Trophoblast cell (in vitro differentiated cells and primary cell): Measurements from ENCODE around the gene NDFIP1.

Experiments used
- DNase-seq, 2 donors: peaks; one replicate each; pipeline ENCODE4 v3.0.0-alpha.2; 2016
- H2AFZ ChIP-seq: 2 replicates; pipeline ENCODE4 v1.6.1; 2013; ENCODE audit warnings: low read length, moderate library complexity, mild to moderate bottlenecking; ENCODE audit not compliant: insufficient read depth, poor library complexity
- H2AK5ac ChIP-seq: 2 replicates; pipeline ENCODE4 v1.6.1; 2013; ENCODE audit warnings: mild to moderate bottlenecking, low read length
- H2BK120ac ChIP-seq: 2 replicates; pipeline ENCODE4 v1.6.1; 2013; ENCODE audit warnings: low read length, mild to moderate bottlenecking, moderate library complexity; ENCODE audit not compliant: insufficient read depth, poor library complexity
- H2BK12ac ChIP-seq: 2 replicates; pipeline ENCODE4 v1.6.1; 2013; ENCODE audit warnings: mild to moderate bottlenecking, low read length, moderate library complexity
- H2BK5ac ChIP-seq: 2 replicates; pipeline ENCODE4 v1.6.1; 2013; ENCODE audit warnings: low read length, low read depth, moderate library complexity, mild to moderate bottlenecking; ENCODE audit not compliant: poor library complexity
- H3K14ac ChIP-seq: 2 replicates; pipeline ENCODE4 v1.6.1; 2013; ENCODE audit warnings: mild to moderate bottlenecking, low read length
- H3K18ac ChIP-seq: 2 replicates; pipeline ENCODE4 v1.6.1; 2013; ENCODE audit warnings: mild to moderate bottlenecking, low read length
- H3K23ac ChIP-seq: 2 replicates; pipeline ENCODE4 v1.6.1; 2013; ENCODE audit warnings: low read length
- H3K27ac ChIP-seq: 2 replicates; pipeline ENCODE4 v1.5.1; 2013; ENCODE audit warnings: low read depth, mild to moderate bottlenecking, inconsistent platforms, low read length, moderate library complexity
- H3K27me3 ChIP-seq: 2 replicates; pipeline ENCODE4 v1.6.1; 2013; ENCODE audit warnings: inconsistent platforms, mild to moderate bottlenecking, low read length, moderate library complexity; ENCODE audit not compliant: insufficient read depth
- H3K36me3 ChIP-seq, 2 experiments: 1 replicate in 1 of 2; 2 replicates in 1 of 2; pipeline ENCODE4 v1.6.1; 2013; ENCODE audit warnings: low read length in 2 of 2, mild to moderate bottlenecking in 2 of 2, moderate library complexity in 1 of 2; ENCODE audit not compliant: insufficient read depth in 2 of 2, control insufficient read depth in 1 of 2
- H3K4ac ChIP-seq: 2 replicates; pipeline ENCODE4 v1.6.1; 2013; ENCODE audit warnings: low read depth, mild to moderate bottlenecking, low read length, moderate library complexity
- H3K4me1 ChIP-seq, 2 experiments: 1 replicate in 1 of 2; 2 replicates in 1 of 2; pipeline ENCODE4 v1.6.1; 2013; ENCODE audit warnings: low read length in 2 of 2, mild to moderate bottlenecking in 2 of 2, moderate library complexity in 1 of 2; ENCODE audit not compliant: insufficient read depth in 2 of 2, control insufficient read depth in 1 of 2
- H3K4me2 ChIP-seq: 2 replicates; pipeline ENCODE4 v1.6.1; 2013; ENCODE audit warnings: inconsistent platforms, mild to moderate bottlenecking, low read length, moderate library complexity
- H3K4me3 ChIP-seq: 2 replicates; pipeline ENCODE4 v1.5.1; 2013; ENCODE audit warnings: mild to moderate bottlenecking, low read depth, low read length, inconsistent platforms
- H3K79me1 ChIP-seq: one replicate; pipeline ENCODE4 v1.6.1; 2013; ENCODE audit warnings: low read length
- H3K79me2 ChIP-seq: 2 replicates; pipeline ENCODE4 v1.6.1; 2013; ENCODE audit warnings: low read length, mild to moderate bottlenecking; ENCODE audit not compliant: control insufficient read depth, insufficient read depth, poor library complexity
- H3K9ac ChIP-seq: 2 replicates; pipeline ENCODE4 v1.6.1; 2013; ENCODE audit warnings: mild to moderate bottlenecking, low read length
- H3K9me3 ChIP-seq: 2 replicates; pipeline ENCODE4 v1.6.1; 2013; ENCODE audit warnings: low read depth, mild to moderate bottlenecking, control low read depth, inconsistent platforms, low read length; ENCODE audit not compliant: insufficient read depth
- H4K12ac ChIP-seq: 2 replicates; pipeline ENCODE4 v1.6.1; 2013; ENCODE audit warnings: low read depth, mild to moderate bottlenecking, low read length, moderate library complexity
- H4K8ac ChIP-seq: 2 replicates; pipeline ENCODE4 v1.6.1; 2013; ENCODE audit warnings: low read depth, mild to moderate bottlenecking, low read length, moderate library complexity
- H4K91ac ChIP-seq: one replicate; pipeline ENCODE4 v1.6.1; 2013; ENCODE audit warnings: low read depth, mild to moderate bottlenecking, low read length, moderate library complexity
- WGBS: extraction: QIAGEN DNeasy Blood & Tissue Kit; methylation state at CpG from one replicate; pipeline ENCODE4 v1.1.7; 2013; ENCODE audit warnings: missing lambda C conversion rate; ENCODE audit not compliant: insufficient read length, insufficient coverage; ENCODE audit errors: extremely low coverage; 5-methylcytosine and 5-hydroxymethylcytosine counted together

The NDFIP1 gene

GRCh38 chr5:142175039-142175438 lies 66.5 kb downstream of the NDFIP1 start:
- no peaks in the 10 kb centered on the region for H3K79me2 ChIP-seq
- H2AK5ac ChIP-seq = peak overlapping the region; percentile 30
- H4K91ac ChIP-seq = no peak overlapping the region

GRCh38 chr5:142175461-142176142 lies 67.0 kb downstream of the NDFIP1 start:
- Histone ChIP-seq H3K9me3 (peaks cover 1% of the 10 kb centered on the region), H4K12ac (no peak overlapping the region), H3K9ac (no peak overlapping the region), H4K91ac (no peak overlapping the region), H3K79me1 (peaks cover 11% of the 10 kb centered on the region), H2BK5ac (no peak overlapping the region), H3K27ac (no peak overlapping the region), H2AFZ (no peak overlapping the region), H3K79me2 (no peaks in the 10 kb centered on the region), H2BK120ac (no peak overlapping the region), H3K4me2 (no peak overlapping the region), H3K14ac (no peak overlapping the region), H3K4ac (no peak overlapping the region), H3K18ac (no peak overlapping the region), H3K27me3 (no peaks in the 10 kb centered on the region), H3K4me1 (peaks cover 0 to 12% of the 10 kb centered on the region in 2 experiments), H4K8ac (no peak overlapping the region), H2BK12ac (peak overlapping the region; percentile 51), H3K36me3 (no peaks in the 10 kb centered on the region), H3K23ac (no peak overlapping the region), H3K4me3 (no peak overlapping the region), H2AK5ac (peak overlapping the region; percentile 44)
- WGBS = no CpG with 5 or more reads among the region's 8 CpGs
- no peak for DNase-seq

More at GRCh38 chr5:142175039-142175438, 66.5 kb downstream of the NDFIP1 start:
- DNase-seq = no peak
- Histone ChIP-seq H3K4me3 (no peak overlapping the region), H3K18ac (no peak overlapping the region), H3K9ac (no peak overlapping the region), H3K14ac (no peak overlapping the region), H3K9me3 (peaks cover 1% of the 10 kb centered on the region), H3K27ac (no peak overlapping the region), H3K36me3 (no peaks in the 10 kb centered on the region), H3K4ac (no peak overlapping the region), H4K8ac (no peak overlapping the region), H2AFZ (no peak overlapping the region), H2BK5ac (no peak overlapping the region), H4K12ac (no peak overlapping the region), H2BK12ac (peak overlapping the region; percentile 51), H3K4me1 (peaks cover 3 to 15% of the 10 kb centered on the region in 2 experiments), H3K23ac (no peak overlapping the region), H2BK120ac (no peak overlapping the region), H3K4me2 (no peak overlapping the region), H3K79me1 (peaks cover 14% of the 10 kb centered on the region), H3K27me3 (no peaks in the 10 kb centered on the region)
- no CpG with 5 or more reads among the region's 3 CpGs for WGBS

GRCh38 chr5:142176255-142176654 lies 67.7 kb downstream of the NDFIP1 start:
- no peak for DNase-seq
- peaks cover 9% of the 10 kb centered on the region for H3K79me1 ChIP-seq
- H4K12ac ChIP-seq = no peak overlapping the region
- H2AK5ac ChIP-seq = no peak overlapping the region
- no peak overlapping the region for H2AFZ ChIP-seq
- no peak overlapping the region for H3K23ac ChIP-seq
- H3K27ac ChIP-seq = no peak overlapping the region
- H3K27me3 ChIP-seq = no peaks in the 10 kb centered on the region
- no peak overlapping the region for H3K4me2 ChIP-seq
- peaks cover 1% of the 10 kb centered on the region for H3K9me3 ChIP-seq
- no peaks in the 10 kb centered on the region for H3K79me2 ChIP-seq
- no peak overlapping the region for H4K8ac ChIP-seq
- peaks cover 2 to 11% of the 10 kb centered on the region in 2 experiments for H3K4me1 ChIP-seq
- no peak overlapping the region for H2BK12ac ChIP-seq
- peak overlapping the region; percentile 17 for H2BK120ac ChIP-seq
- no CpG with 5 or more reads among the region's 2 CpGs for WGBS
- no peak overlapping the region for H4K91ac ChIP-seq
- no peak overlapping the region for H3K18ac ChIP-seq
- no peak overlapping the region for H3K14ac ChIP-seq
- H3K36me3 ChIP-seq = no peaks in the 10 kb centered on the region
- H3K4me3 ChIP-seq = no peak overlapping the region
- H3K4ac ChIP-seq = no peak overlapping the region
- H3K9ac ChIP-seq = no peak overlapping the region
- H2BK5ac ChIP-seq = no peak overlapping the region

GRCh38 chr5:142178651-142179050 lies 70.1 kb downstream of the NDFIP1 start:
- WGBS = no CpG with 5 or more reads among the region's 7 CpGs
- H3K9ac ChIP-seq = no peak overlapping the region
- no peak overlapping the region for H4K8ac ChIP-seq
- no peak overlapping the region for H3K4me2 ChIP-seq
- H3K79me1 ChIP-seq = peaks cover 16% of the 10 kb centered on the region
- peaks cover 2 to 15% of the 10 kb centered on the region in 2 experiments for H3K4me1 ChIP-seq
- H3K27me3 ChIP-seq = no peaks in the 10 kb centered on the region
- H4K91ac ChIP-seq = no peak overlapping the region
- no peak overlapping the region for H2BK120ac ChIP-seq
- H3K4ac ChIP-seq = no peak overlapping the region
- no peaks in the 10 kb centered on the region for H3K36me3 ChIP-seq
- no peak for DNase-seq
- no peaks in the 10 kb centered on the region for H3K9me3 ChIP-seq
- no peak overlapping the region for H3K4me3 ChIP-seq
- H3K79me2 ChIP-seq = no peaks in the 10 kb centered on the region
- no peak overlapping the region for H3K14ac ChIP-seq
- no peak overlapping the region for H4K12ac ChIP-seq
- H2BK5ac ChIP-seq = peak overlapping the region; percentile 68
- H2AK5ac ChIP-seq = no peak overlapping the region
- no peak overlapping the region for H3K27ac ChIP-seq
- H3K23ac ChIP-seq = no peak overlapping the region
- no peak overlapping the region for H3K18ac ChIP-seq
- no peak overlapping the region for H2BK12ac ChIP-seq
- no peak overlapping the region for H2AFZ ChIP-seq
